Stimulated activated CD4-positive, alpha-beta T cell treated with anti-CD3 and anti-CD28 coated beads, TNF-alpha, amount 100 ng/mL, for 24 hours (primary cell): ENCODE measurements around the gene KRTAP3-1.
"Not testable (repeated sequence)": the region's sequence is repeated elsewhere in the genome, so short reads cannot be mapped to it uniquely, and the experiment has no call there.

Experiments
- DNase-seq, 3 experiments: peaks; one replicate each; pipeline ENCODE4 v3.0.0-alpha.2; 2020; ENCODE audit warnings: low read depth in 3 of 3

KRTAP3-1 gene

GRCh38 chr17:41015454-41015853 lies 6.5 kb upstream of the KRTAP3-1 start:
- no peak for DNase-seq

DNA sequence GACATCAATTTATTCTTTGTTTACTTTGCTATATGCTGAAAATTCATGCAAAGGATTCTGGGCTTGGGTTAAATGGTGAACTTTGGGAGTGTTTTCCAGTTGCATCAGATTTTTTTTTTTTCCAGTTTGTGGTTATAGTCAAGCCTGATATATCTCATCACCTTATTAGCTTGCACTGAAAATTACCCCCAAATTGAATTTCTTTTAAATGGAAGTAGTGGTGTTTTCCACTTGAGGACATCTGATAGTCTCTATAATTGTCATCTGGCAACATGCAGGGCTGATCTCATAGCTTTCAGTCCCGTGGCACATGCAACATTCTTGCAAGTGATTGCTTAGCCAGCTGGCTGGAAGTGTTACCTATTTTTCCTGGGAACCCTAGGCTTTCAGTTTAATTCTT lies 4.7 kb upstream of the KRTAP3-1 start:
- DNase-seq, result no peak

DNA sequence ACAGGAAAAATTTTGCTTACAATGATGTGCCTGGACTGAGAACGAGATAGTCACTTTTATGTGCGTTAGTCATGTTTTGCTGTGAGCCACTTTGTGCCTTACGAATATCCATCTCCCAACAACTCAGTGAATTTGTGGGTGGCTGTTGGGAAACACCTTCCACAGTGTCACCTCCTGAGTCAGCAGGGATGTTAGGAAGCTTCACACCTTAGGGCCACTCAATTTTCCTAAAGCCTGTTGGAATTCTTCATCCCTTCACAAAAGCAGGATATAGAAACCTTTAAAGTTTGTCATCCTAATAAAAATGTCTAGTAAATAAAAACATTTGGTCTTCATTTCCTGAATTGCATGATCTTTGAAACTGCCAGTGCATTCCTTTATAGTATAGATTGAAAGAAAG lies 4.3 kb upstream of the KRTAP3-1 start:
- no peak for DNase-seq

DNA sequence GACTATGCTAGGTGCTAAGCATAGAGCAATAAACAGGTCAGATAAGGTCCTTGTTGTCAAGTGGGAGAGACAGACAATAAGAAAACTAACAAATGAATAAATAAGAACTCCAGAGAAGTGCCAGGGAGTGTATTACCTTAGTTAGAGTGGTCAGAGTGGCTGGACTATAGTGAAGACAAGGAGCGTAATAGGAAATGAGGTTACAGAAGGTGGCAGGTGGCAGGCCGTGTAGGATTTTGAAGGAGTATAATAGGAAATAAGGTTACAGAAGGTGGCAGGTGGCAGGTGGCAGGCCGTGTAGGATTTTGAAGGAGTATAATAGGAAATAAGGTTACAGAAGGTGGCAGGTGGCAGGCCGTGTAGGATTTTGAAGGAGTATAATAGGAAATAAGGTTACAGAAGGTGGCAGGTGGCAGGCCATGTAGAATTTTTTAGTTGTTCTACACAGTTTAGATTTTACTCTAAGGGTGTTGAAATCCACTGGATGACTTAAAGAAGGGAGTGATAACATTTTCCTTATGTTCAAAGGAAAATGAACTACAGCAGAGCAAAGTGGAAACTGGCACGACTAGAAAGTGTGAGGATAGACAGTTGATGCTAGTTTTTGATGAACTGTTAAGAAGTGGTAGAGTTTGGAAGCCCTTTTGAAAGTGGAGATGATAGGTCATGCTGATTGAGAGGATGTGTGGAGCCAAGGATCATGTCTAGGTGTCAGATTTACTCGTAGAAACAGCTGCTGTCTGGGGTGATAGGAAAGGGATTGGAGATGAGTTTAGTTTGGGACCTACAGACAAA lies 3.6 kb upstream of the KRTAP3-1 start:
- DNase-seq, result no peak

DNA sequence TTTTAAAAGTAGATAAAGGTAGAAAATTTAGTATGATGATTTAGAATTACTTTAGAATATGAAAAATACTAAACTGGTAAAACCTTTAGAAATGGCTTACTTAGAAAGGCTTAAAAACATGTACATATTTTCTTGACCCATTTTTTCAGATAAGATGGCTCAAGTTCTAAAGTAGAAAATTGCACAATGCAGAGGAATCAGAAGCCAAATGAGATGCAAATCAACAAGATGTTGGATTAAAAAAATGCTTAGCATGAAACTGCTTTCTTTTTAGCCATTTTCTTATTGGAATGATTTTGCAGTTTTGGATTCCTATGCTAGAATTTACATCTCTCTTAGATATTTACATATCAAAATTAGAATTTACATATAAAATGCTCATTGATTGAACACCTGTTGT lies 1.5 kb upstream of the KRTAP3-1 start:
- DNase-seq, result no peak

- DNase-seq, result no peak
Measured at GRCh38 chr17:41009936-41010335, 1.0 kb upstream of the KRTAP3-1 start.

DNA sequence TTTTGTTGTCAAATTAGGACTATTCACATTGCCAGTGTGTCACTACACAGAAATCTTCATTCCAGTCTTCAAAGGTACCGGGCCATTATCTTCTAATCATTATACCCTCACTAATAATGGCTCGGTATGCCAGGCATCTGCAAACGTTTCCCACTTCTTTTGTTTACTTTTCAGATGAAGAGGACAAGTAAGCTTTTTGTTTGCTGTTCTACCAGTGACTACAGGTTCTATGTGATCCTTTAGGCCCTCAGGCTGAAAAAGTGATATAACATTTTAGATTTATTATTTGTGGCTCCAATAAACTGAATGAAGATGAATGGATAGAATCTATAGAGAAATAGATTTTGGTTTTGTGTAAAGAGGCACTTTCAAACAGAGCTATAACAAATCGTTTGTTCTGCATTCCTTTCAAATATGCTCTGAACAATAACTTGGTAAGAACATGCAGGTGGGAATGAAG lies 403 bp upstream of the KRTAP3-1 start:
- no peak for DNase-seq

GRCh38 chr17:41004397-41004796 lies 4.5 kb downstream of the KRTAP3-1 start:
- DNase-seq, result no peak

DNA sequence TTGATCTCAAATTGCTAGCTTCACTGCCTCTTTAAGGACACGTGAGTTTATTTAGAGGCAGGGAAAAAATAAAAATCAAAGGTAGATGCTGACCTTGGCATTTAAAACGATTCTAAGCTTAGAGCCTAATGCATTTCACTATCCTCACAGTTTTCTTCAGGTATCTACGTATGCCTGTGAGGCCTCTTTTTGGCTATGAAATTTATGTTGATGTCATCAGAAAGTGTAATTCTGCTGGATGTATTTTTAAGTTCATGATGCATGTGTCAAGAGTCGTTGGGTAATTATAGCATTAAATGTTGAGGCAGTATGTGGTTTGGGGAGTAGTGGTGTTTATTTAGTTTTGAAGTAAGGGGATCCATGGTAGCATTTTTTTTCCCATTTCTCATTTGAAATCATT lies 5.0 kb downstream of the KRTAP3-1 start:
- no peak for DNase-seq

DNA sequence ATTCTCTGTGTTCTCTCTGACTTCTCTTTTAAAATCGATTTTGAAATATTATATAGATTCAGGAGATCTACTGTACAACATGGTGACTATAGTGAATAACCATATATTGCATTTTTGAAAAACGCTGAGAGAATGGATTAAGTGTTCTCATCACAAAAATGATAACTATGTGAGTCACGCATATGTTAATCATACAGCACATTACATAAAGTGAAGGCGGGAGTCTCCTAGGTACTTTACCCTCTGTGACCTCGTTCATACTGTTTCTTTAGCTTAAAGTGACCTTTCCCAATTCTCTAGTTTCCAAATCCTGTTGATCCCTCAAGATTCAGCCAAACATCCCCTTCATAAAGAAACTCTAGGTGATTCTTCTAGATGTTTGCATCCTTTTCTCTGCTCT lies 6.1 kb downstream of the KRTAP3-1 start:
- DNase-seq, result no peak

DNA sequence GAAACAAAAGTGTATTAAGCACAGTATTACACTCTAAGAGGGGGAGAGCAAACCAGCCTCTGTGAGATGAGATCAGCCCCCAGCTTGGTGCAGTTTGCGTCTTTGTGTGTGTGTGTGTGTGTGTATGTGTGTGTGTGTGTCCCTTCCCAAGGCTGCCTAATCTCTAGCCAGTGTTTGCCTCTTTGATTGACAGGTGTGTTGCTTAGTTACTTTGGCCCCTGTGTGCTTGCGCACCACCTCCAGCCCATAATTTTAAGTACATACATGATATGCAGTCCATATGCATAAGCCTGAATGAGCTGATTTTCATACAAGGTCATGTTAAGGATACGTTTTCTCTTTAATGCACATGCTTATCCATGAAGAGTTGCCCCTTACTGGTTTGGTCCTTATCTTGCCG lies 7.1 kb downstream of the KRTAP3-1 start:
- DNase-seq, result no peak

DNA sequence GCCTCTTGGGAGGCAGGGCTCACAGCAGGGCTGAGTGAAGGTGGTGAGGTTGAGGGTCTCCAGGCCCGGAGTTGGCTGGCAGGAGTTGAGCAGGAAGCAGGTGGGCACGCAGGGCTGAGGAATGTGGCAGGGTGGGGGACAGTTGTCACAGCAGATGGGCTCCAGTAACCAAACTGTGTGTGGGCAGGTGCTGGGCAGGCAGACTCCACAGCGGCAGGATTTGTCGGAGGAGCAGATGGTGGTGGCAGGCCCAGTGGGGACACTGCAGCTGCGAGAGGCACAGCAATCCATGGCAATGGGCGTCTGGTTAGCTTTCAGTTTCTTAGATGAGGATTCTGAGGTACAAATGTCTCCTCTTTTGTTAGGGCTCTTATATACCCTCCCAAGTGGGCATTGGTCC lies 9.4 kb downstream of the KRTAP3-1 start, which contains the start of gene KRTAP3-2:
Gene KRTAP3-2, minus strand, starts transcription at position 344 of the 400 bp plus-strand sequence. Its CDS starts 53 bp downstream, at position 291.
- DNase-seq, result not testable (repeated sequence)

DNA sequence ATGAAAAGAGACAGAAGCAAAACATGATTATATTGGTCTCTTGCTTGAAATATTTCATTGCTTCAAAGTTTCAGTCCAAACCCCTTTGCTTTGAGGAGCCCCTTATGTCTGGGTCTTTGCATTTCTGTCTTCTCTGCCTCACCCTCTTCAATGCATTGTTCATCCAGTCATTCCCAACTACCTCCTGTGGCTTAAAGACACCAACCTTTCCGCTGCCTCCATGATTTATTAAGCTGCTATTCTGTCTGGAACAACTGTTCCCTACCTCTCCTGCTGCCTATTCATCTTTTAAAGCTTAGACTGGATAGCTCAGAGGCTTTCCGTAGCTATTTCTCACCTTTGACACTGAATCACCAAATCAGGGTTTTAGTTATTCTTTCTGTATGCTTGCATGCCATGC lies 11.6 kb downstream of the KRTAP3-1 start:
- no peak for DNase-seq

DNA sequence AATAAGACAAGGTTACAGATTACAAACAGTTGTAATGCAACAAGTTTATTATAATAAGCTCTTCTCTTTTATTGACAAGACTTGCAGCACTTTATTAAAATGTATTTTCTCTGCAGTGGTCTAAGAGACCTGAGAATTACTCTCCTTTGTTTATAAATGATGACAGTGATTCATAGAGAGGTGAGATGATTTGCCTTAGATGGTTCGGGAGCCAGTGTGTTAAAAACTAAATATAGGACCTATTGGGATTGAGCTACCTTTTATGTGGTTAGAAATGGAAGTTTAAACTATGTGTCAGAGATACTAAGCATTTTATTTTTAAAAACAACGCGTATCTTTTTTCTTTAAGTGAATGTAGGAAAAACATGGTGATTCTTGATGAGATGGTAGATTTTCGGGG lies 12.1 kb downstream of the KRTAP3-1 start:
- no peak for DNase-seq

GRCh38 chr17:40995116-40995515 lies 13.8 kb downstream of the KRTAP3-1 start:
- DNase-seq, result no peak

DNA sequence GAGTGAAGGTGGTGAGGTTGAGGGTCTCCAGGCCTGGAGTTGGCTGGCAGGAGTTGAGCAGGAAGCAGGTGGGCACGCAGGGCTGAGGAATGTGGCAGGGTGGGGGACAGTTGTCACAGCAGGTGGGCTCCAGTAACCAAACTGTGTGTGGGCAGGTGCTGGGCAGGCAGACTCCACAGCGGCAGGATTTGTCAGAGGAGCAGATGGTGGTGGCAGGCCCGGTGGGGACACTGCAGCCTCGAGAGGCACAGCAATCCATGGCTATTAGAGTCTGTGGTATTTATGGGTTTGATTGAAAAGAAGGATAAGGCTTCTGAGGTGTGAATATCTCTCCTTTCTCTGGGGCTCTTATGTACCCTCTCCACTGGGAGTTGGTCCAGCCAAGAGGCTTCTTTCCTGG lies 15.1 kb downstream of the KRTAP3-1 start, which contains the start of gene KRTAP3-3:
Gene KRTAP3-3, minus strand, starts transcription at position 326 of the 400 bp plus-strand sequence. Its CDS starts 67 bp downstream, at position 259.
- DNase-seq, result no peak

GRCh38 chr17:40993084-40993483 lies 15.8 kb downstream of the KRTAP3-1 start:
- no peak for DNase-seq

GRCh38 chr17:40992666-40993065 lies 16.3 kb downstream of the KRTAP3-1 start:
- no peak for DNase-seq

GRCh38 chr17:40986920-40987319 lies 22.0 kb downstream of the KRTAP3-1 start:
- DNase-seq, result no peak

GRCh38 chr17:40984226-40984625 lies 24.7 kb downstream of the KRTAP3-1 start, which contains the start of gene KRT40:
Gene KRT40 (minus strand): TSS chr17:40984326. CDS start chr17:40984273, 53 bp downstream.
- DNase-seq, result no peak

DNA sequence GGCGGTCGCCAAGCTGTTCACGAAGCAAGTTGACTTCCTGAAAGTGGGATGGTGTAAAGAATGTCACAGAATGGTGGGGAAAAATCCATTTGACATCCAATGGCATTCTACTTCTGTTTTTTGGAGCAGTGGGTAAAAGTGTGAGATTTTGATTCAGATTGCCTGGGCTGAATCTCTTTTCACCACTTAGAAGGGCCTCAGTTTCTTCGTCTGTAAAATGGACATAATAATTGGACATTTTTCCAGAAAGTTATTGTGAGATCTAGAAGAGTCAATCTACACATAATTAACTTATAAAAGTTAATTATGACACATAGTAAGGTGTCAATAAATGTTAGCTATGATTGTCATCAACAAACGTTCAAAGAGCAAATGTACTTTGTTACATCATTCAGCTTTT lies 27.8 kb downstream of the KRTAP3-1 start:
- DNase-seq, result no peak

DNA sequence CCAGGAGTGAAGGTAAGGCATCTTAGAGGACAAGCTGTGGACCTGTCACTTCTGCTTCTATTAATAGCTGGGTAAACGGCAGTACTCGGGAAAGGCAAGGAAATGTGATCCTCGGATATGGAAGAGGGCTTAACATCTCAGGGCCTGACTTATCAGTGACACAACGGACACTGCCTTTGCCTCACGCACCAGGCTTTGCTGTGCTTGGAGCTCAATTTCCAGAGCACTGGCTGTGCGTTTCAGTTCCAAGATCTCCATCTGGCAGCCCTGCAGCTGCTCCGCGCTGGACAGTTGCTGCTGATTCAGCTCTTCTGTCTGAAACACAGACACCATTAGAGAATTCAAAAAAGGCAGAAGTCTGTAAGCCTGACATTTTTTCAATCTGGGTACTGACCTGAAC lies 28.3 kb downstream of the KRTAP3-1 start:
- no peak for DNase-seq

- no peak for DNase-seq
Measured at GRCh38 chr17:40980117-40980516, 28.8 kb downstream of the KRTAP3-1 start.
